ENCODE measurements around the gene KIF1C. TPM values are rescaled to one million over a fixed set of nuclear protein-coding genes. Genes with fewer than 3 reads are reported as not detected.

KIF1C gene
- total RNA-seq, 2 donors from 2014 or later = 108 to 133 TPM

DNA sequence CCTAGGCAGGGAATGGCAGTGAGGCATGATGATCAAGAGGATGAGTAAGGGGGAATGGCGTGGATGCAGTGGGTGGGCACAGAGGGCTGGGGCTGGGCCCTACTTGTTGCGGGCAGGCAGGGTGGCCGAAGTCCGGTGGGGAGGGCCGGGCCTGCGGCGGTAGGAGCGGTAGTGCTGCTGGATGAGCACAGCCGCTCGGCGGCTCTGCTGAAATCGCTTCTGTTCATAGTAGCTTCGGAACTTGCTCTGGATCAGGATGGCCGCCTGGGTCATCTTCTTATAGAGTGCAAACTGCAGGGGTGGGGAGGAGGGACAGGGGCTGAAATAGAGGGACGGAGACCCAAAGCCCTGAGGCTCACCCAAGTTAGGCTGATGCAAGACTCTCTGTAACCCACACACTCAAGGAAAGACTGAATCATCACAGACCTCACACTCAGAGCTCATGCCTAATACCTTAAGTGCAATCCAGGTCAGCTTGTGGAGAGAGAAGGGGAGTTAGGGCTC is 28.7 kb upstream of the KIF1C start:
- Mint-ChIP-seq H3K36me3 (ENCODE audit: low read depth) (peaks cover 29% of the 10 kb centered on the region), H3K4me3 (no peak overlapping the region), H3K27me3 (ENCODE audit: insufficient read depth) (peaks cover 10% of the 10 kb centered on the region), H3K9me3 (peaks cover 12% of the 10 kb centered on the region), H3K4me1 (peaks cover 28% of the 10 kb centered on the region), H3K27ac (no peak overlapping the region)
- TF ChIP-seq, protein P1, sequence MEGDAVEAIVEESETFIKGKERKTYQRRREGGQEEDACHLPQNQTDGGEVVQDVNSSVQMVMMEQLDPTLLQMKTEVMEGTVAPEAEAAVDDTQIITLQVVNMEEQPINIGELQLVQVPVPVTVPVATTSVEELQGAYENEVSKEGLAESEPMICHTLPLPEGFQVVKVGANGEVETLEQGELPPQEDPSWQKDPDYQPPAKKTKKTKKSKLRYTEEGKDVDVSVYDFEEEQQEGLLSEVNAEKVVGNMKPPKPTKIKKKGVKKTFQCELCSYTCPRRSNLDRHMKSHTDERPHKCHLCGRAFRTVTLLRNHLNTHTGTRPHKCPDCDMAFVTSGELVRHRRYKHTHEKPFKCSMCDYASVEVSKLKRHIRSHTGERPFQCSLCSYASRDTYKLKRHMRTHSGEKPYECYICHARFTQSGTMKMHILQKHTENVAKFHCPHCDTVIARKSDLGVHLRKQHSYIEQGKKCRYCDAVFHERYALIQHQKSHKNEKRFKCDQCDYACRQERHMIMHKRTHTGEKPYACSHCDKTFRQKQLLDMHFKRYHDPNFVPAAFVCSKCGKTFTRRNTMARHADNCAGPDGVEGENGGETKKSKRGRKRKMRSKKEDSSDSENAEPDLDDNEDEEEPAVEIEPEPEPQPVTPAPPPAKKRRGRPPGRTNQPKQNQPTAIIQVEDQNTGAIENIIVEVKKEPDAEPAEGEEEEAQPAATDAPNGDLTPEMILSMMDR (conservative IDR thresholded peaks at IDR 0.05) = no peak
- 39 to 40% methylated on average over 9 to 15 of the region's 15 CpGs for WGBS, 2 experiments (ENCODE audit: insufficient coverage in 1 of 2, insufficient read length in 1 of 2)
- H3K9ac ChIP-seq (ENCODE audit: extremely low read depth, low read length, poor library complexity, severe bottlenecking) = peak overlapping the region; percentile 79
- H3K36me3 ChIP-seq (ENCODE audit: control insufficient read depth, insufficient read depth, low read length) = peaks cover 52% of the 10 kb centered on the region
- DNase-seq = peak; percentile 68
- peak overlapping the region; percentile 90 for H3K4me3 ChIP-seq (ENCODE audit: low read length)
- no peaks in the 10 kb centered on the region for H3K27me3 ChIP-seq (ENCODE audit: control insufficient read depth, insufficient read depth, low read length, poor library complexity, severe bottlenecking)
- peaks cover 5% of the 10 kb centered on the region for H3K9me3 ChIP-seq (ENCODE audit: control insufficient read depth, low read length)
- peaks cover 6% of the 10 kb centered on the region for H3K4me1 ChIP-seq (ENCODE audit: control insufficient read depth, insufficient read depth, low read length)
- H3K27ac ChIP-seq (ENCODE audit: low read depth, low read length) = peak overlapping the region; percentile 29

DNA sequence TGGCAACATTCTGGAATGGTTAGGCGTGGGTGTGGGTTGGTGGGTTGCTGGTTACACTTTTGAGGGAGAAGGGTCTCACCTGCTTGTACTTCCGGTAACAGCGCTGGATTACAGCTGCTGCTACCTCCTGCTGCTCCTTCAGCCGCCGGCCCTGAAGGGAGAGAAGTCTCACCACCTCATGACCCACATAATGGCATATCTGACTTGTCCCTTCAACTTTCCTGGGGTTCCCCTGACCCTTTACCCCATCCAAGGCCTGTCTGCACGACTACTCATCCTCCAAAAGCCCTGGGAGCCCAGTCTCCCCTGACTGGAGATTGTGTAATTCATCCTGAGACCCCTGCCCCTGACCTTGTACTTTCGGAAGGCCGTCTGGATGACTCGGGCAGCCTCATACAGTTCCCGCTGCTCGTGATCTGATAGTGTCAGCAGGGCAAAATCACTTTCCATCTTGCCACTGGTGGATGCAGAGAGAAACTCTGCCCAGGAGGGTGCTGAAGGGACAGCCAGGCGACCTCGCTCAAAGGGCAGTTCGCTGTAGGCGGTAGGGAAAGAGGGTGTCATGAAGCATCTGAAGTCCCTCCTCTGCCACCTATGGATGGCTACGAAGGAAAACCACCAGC is 28.1 kb upstream of the KIF1C start:
- Histone ChIP-seq H3K36me3 (ENCODE audit: control insufficient read depth, insufficient read depth, low read length) (peaks cover 52% of the 10 kb centered on the region), H3K4me1 (ENCODE audit: control insufficient read depth, insufficient read depth, low read length) (peaks cover 6% of the 10 kb centered on the region), H3K9me3 (ENCODE audit: control insufficient read depth, low read length) (peaks cover 5% of the 10 kb centered on the region), H3K27me3 (ENCODE audit: control insufficient read depth, insufficient read depth, low read length, poor library complexity, severe bottlenecking) (no peaks in the 10 kb centered on the region), H3K9ac (ENCODE audit: extremely low read depth, low read length, poor library complexity, severe bottlenecking) (peak overlapping the region; percentile 79), H3K4me3 (ENCODE audit: low read length) (peak overlapping the region; percentile 90), H3K27ac (ENCODE audit: low read depth, low read length) (no peak overlapping the region)
- WGBS, 2 experiments (ENCODE audit: insufficient coverage in 1 of 2, insufficient read length in 1 of 2) = 84 to 85% methylated on average over 11 to 16 of the region's 16 CpGs
- TF ChIP-seq, protein P1 (conservative IDR thresholded peaks at IDR 0.05) = no peak
- peaks cover 16% of the 10 kb centered on the region for H3K27me3 Mint-ChIP-seq (ENCODE audit: insufficient read depth)
- H3K4me3 Mint-ChIP-seq = no peak overlapping the region
- peaks cover 27% of the 10 kb centered on the region for H3K36me3 Mint-ChIP-seq (ENCODE audit: low read depth)
- peak; percentile 63 for DNase-seq
- H3K4me1 Mint-ChIP-seq = peaks cover 28% of the 10 kb centered on the region
- no peak overlapping the region for H3K27ac Mint-ChIP-seq
- H3K9me3 Mint-ChIP-seq = peaks cover 12% of the 10 kb centered on the region

DNA sequence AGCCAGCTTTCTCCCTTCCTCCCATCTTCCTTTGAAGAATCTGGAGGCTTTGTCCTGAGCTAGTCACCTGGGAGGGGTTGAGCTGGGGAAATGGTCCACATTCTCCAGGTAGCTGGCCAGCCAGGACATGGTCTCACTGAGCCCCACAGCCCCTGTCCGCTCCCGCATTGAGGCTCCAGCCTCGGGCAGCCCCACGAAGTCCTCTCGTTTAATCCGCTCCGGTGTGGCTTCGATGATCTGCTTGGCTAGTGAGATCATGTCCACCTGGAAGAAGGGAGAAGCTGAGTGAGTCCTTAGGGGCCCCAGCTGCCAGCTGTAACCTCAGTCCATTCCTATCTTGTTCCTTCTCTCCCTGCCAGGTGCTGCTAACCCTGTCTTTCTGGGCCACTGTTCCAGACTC is 27.5 kb upstream of the KIF1C start:
- Histone ChIP-seq H3K36me3 (ENCODE audit: control insufficient read depth, insufficient read depth, low read length) (peaks cover 49% of the 10 kb centered on the region), H3K4me3 (ENCODE audit: low read length) (no peak overlapping the region), H3K4me1 (ENCODE audit: control insufficient read depth, insufficient read depth, low read length) (peaks cover 6% of the 10 kb centered on the region), H3K27me3 (ENCODE audit: control insufficient read depth, insufficient read depth, low read length, poor library complexity, severe bottlenecking) (no peaks in the 10 kb centered on the region), H3K9me3 (ENCODE audit: control insufficient read depth, low read length) (peaks cover 3% of the 10 kb centered on the region), H3K27ac (ENCODE audit: low read depth, low read length) (no peak overlapping the region), H3K9ac (ENCODE audit: extremely low read depth, low read length, poor library complexity, severe bottlenecking) (no peak overlapping the region)
- Mint-ChIP-seq H3K27me3 (ENCODE audit: insufficient read depth) (peaks cover 22% of the 10 kb centered on the region), H3K4me3 (no peak overlapping the region), H3K27ac (no peak overlapping the region), H3K9me3 (peaks cover 10% of the 10 kb centered on the region), H3K36me3 (ENCODE audit: low read depth) (peaks cover 24% of the 10 kb centered on the region), H3K4me1 (peaks cover 28% of the 10 kb centered on the region)
- DNase-seq = no peak
- TF ChIP-seq, protein P1 (conservative IDR thresholded peaks at IDR 0.05) = no peak
- 97 to 100% methylated on average over 3 to 8 of the region's 8 CpGs for WGBS, 2 experiments (ENCODE audit: insufficient coverage in 1 of 2, insufficient read length in 1 of 2)

Data from endodermal cell (in vitro differentiated cells).